HepG2 (cell line): ENCODE measurements around the gene SUOX. TPM values are rescaled to one million over a fixed set of nuclear protein-coding genes. Genes with fewer than 3 reads are reported as not detected.

ENCODE experiments used
- ATAC-seq: fragments of 200-7000 bp; cut with Tn5 transposase; 3 replicates; pipeline ENCODE4 v1.9.1; 2020; ENCODE audit warnings: mild to moderate bottlenecking, moderate library complexity
- BruUV-seq: library from RNA; stranded (reverse); fragments of 400-500 nt; replicated peaks from 2 replicates; lab custom pipeline; 2021; lab: Mats Ljungman, UMichigan
- CTCF ChIA-PET: fragments of 300-600 bp; formaldehyde crosslinking; extraction: SDS; loops from one replicate; lab custom pipeline; 2021; ENCODE audit warnings: low total read pairs, inconsistent platforms, low intra/inter-chr PET ratio; lab: Yijun Ruan, JAX
- POLR2A ChIA-PET: fragments of 350-600 bp; sonication (Branson Sonifier 250); formaldehyde crosslinking; loops from one replicate; lab custom pipeline; 2020; ENCODE audit warnings: antibody characterized with exemption, inconsistent platforms; lab: Yijun Ruan, JAX
- DNase-seq: peaks from one replicate; pipeline ENCODE4 v3.0.0-alpha.2; 2015; ENCODE audit warnings: low spot score
- FAIRE-seq: peaks from 3 replicates; lab custom pipeline; 2011; peaks lifted over from hg19 to GRCh38; lab: Jason Lieb, UNC
- H2AFZ ChIP-seq: one replicate; pipeline ENCODE4 v1.6.1; 2011; ENCODE audit warnings: low read length, inconsistent platforms
- H3K27ac ChIP-seq: fragments of 300-600 bp; 3 replicates; pipeline ENCODE4 v1.8.0; 2011; ENCODE audit warnings: mixed run types, mild to moderate bottlenecking, mixed read lengths, low read length, inconsistent platforms; ENCODE audit not compliant: insufficient read depth; ENCODE audit errors: extremely low read length
- H3K27me3 ChIP-seq, 2 experiments: fragments of 200-600 bp in 1 of 2; 2 replicates in 1 of 2; 3 replicates in 1 of 2; pipeline versions ENCODE4 v1.6.0 to v1.8.0; 2011; ENCODE audit warnings: low read length in 2 of 2, mild to moderate bottlenecking in 2 of 2, moderate library complexity in 2 of 2, inconsistent platforms in 1 of 2; ENCODE audit not compliant: insufficient read depth in 2 of 2, control insufficient read depth in 1 of 2
- H3K36me3 ChIP-seq, 2 experiments: fragments of 200-600 bp in 1 of 2; replicated peaks in 1 of 2; 2 replicates in 1 of 2; 3 replicates in 1 of 2; pipeline versions ENCODE4 v1.5.1 to v1.8.0; 2011; ENCODE audit warnings: low read length in 2 of 2, inconsistent platforms in 1 of 2; ENCODE audit not compliant: insufficient read depth in 2 of 2, control insufficient read depth in 1 of 2
- H3K4me1 ChIP-seq: 2 replicates; pipeline ENCODE4 v1.5.1; 2012; ENCODE audit warnings: low read length, inconsistent platforms; ENCODE audit not compliant: insufficient read depth
- H3K4me2 ChIP-seq: 2 replicates; pipeline ENCODE4 v1.6.0; 2011; ENCODE audit warnings: low read depth, low read length, inconsistent platforms
- H3K4me3 ChIP-seq, 3 experiments: fragments of 200-600 bp in 1 of 3; sonication (generic), shearing (Covaris generic) in 1 of 3; replicated peaks in 1 of 3; 2 replicates each; pipeline ENCODE4 v1.5.1; 2011 to 2016; ENCODE audit warnings: low read length in 3 of 3, inconsistent platforms in 2 of 3, low read depth in 2 of 3, mild to moderate bottlenecking in 2 of 3, control low read depth in 1 of 3, mixed read lengths in 1 of 3; ENCODE audit not compliant: insufficient read depth in 1 of 3
- H3K79me2 ChIP-seq: one replicate; pipeline ENCODE4 v1.6.1; 2011; ENCODE audit warnings: low read length, inconsistent platforms; ENCODE audit not compliant: insufficient read depth
- H3K9ac ChIP-seq: 2 replicates; pipeline ENCODE4 v1.6.0; 2011; ENCODE audit warnings: mild to moderate bottlenecking, low read depth, low read length, inconsistent platforms; ENCODE audit not compliant: insufficient read depth
- H3K9me3 ChIP-seq: 2 replicates; pipeline ENCODE4 v1.5.1; 2012; ENCODE audit warnings: mild to moderate bottlenecking, low read length
- H4K20me1 ChIP-seq: 2 replicates; pipeline ENCODE4 v1.6.0; 2011; ENCODE audit warnings: inconsistent platforms, mild to moderate bottlenecking, low read length, moderate library complexity; ENCODE audit not compliant: insufficient read depth
- BHLHE40 ChIP-seq: IDR thresholded peaks from 2 replicates; pipeline ENCODE4 v1.6.1; 2011; ENCODE audit warnings: low read length, improper control_type of control experiment
- CREB1 ChIP-seq, 2 experiments: fragments of 450-650 bp in 1 of 2; IDR thresholded peaks; 2 replicates each; pipeline ENCODE4 v1.6.1; 2016 to 2017; ENCODE audit warnings: control low read depth in 1 of 2, mild to moderate bottlenecking in 1 of 2, missing compliant biosample characterization in 1 of 2, missing genetic modification characterization in 1 of 2
- ETV6 ChIP-seq: sonication (generic); formaldehyde crosslinking; conservative IDR thresholded peaks from 2 replicates; pipeline ENCODE4 v1.4.0; 2020; ENCODE audit warnings: missing genetic modification reagents
- FOXA3 ChIP-seq: IDR thresholded peaks from 2 replicates; pipeline ENCODE4 v1.6.1; 2016; ENCODE audit warnings: missing genetic modification reagents, missing compliant biosample characterization
- KLF12 ChIP-seq: sonication (generic); formaldehyde crosslinking; IDR thresholded peaks from 2 replicates; pipeline ENCODE4 v1.4.0; 2020; ENCODE audit warnings: missing genetic modification reagents, borderline replicate concordance
- LCORL ChIP-seq, 2 experiments: fragments of 450-650 bp in 1 of 2; sonication (generic) in 1 of 2; formaldehyde crosslinking in 1 of 2; IDR thresholded peaks; 2 replicates each; pipeline versions ENCODE4 v1.5.0 to v1.6.1; 2017 to 2020; ENCODE audit warnings: antibody characterized with exemption in 1 of 2, missing genetic modification reagents in 1 of 2
- MAZ ChIP-seq, 2 experiments: sonication (generic) in 1 of 2; formaldehyde crosslinking in 1 of 2; IDR thresholded peaks; 2 replicates each; pipeline versions ENCODE4 v1.5.0 to v1.6.1; 2012 to 2020; ENCODE audit warnings: low read depth in 2 of 2, mild to moderate bottlenecking in 2 of 2, borderline replicate concordance in 1 of 2, improper control_type of control experiment in 1 of 2, low read length in 1 of 2, missing genetic modification reagents in 1 of 2, moderate library complexity in 1 of 2
- NFKB2 ChIP-seq: sonication (generic); formaldehyde crosslinking; IDR thresholded peaks from 2 replicates; pipeline ENCODE4 v1.4.0; 2020; ENCODE audit warnings: missing genetic modification reagents, borderline replicate concordance
- PLRG1 ChIP-seq: fragments of 450-650 bp; conservative IDR thresholded peaks from 2 replicates; pipeline ENCODE4 v1.6.1; 2016
- TBL1XR1 ChIP-seq: fragments of 150-350 bp; IDR thresholded peaks from 2 replicates; pipeline ENCODE4 v1.6.1; 2014; ENCODE audit warnings: borderline replicate concordance, low read length; ENCODE audit not compliant: partially characterized antibody
- TBP ChIP-seq: sonication (generic); formaldehyde crosslinking; IDR thresholded peaks from 2 replicates; pipeline ENCODE4 v1.5.0; 2020; ENCODE audit warnings: missing genetic modification reagents
- TSC22D2 ChIP-seq: sonication (generic); formaldehyde crosslinking; IDR thresholded peaks from 2 replicates; pipeline ENCODE4 v1.5.1; 2020; ENCODE audit warnings: missing genetic modification reagents, mild to moderate bottlenecking, borderline replicate concordance
- ZBTB38 ChIP-seq: sonication (generic); formaldehyde crosslinking; IDR thresholded peaks from 2 replicates; pipeline ENCODE4 v1.5.1; 2020; ENCODE audit warnings: mild to moderate bottlenecking, missing genetic modification reagents
- ZNF451 ChIP-seq: sonication (generic); formaldehyde crosslinking; IDR thresholded peaks from 2 replicates; pipeline ENCODE4 v1.5.0; 2020; ENCODE audit warnings: mild to moderate bottlenecking, missing genetic modification reagents
- ZNF530 ChIP-seq: sonication (generic); formaldehyde crosslinking; IDR thresholded peaks from 2 replicates; pipeline ENCODE4 v1.5.0; 2020; ENCODE audit warnings: low read depth, mild to moderate bottlenecking, missing genetic modification reagents
- ZNF614 ChIP-seq: IDR thresholded peaks from 2 replicates; pipeline ENCODE4 v1.6.1; 2018; ENCODE audit warnings: missing biosample characterization, missing genetic modification reagents, inconsistent platforms, borderline replicate concordance
- ZNF639 ChIP-seq: conservative IDR thresholded peaks from 2 replicates; pipeline ENCODE4 v1.6.1; 2018; ENCODE audit warnings: missing genetic modification reagents
- ZNF7 ChIP-seq: IDR thresholded peaks from 2 replicates; pipeline ENCODE4 v1.6.1; 2016; ENCODE audit warnings: missing biosample characterization, missing genetic modification reagents
- ZNF770 ChIP-seq: sonication (generic); formaldehyde crosslinking; IDR thresholded peaks from 2 replicates; pipeline ENCODE4 v1.5.0; 2020; ENCODE audit warnings: mild to moderate bottlenecking, missing genetic modification reagents
- ZNF878 ChIP-seq: sonication (generic); formaldehyde crosslinking; IDR thresholded peaks from 2 replicates; pipeline ENCODE4 v1.8.1; 2023; ENCODE audit warnings: mild to moderate bottlenecking, missing genetic modification reagents, moderate library complexity
- WGBS: methylation state at CpG from one replicate; pipeline ENCODE4 v1.1.6; 2017; ENCODE audit warnings: low lambda C conversion rate; 5-methylcytosine and 5-hydroxymethylcytosine counted together
- in situ Hi-C: cut with HindIII; loops from 2 replicates; pipeline ENCODE4 v1.10.0; 2017; ENCODE audit warnings: low pct_unique_long_range_greater_than_20kb; ENCODE audit not compliant: extremely low pct_ligation_motif_present
- intact Hi-C: fragments of 100-400 bp; cut with micrococcal nuclease; formaldehyde crosslinking; loops from one replicate; pipeline ENCODE4 v1.10.0; 2022; ENCODE audit not compliant: unreplicated experiment
- polyA plus RNA-seq, 8 experiments: library from polyadenylated mRNA; depleted of rRNA in 3 of 8; stranded (reverse) in 7 of 8; unstranded in 1 of 8; fragments of >200 nt; fragmentation: Illumina TruSeq in 4 of 8; extraction: Trizol in 4 of 8; gene quantifications; 2 replicates each; pipeline versions ENCODE4 v1.2.1 to v1.2.3, GENCODE V29; 2011 to 2016; ENCODE audit warnings: low read depth in 4 of 8, missing spikeins in 1 of 8, mixed read lengths in 1 of 8; ENCODE audit not compliant: insufficient read depth in 1 of 8
- total RNA-seq, 5 experiments: library from RNA; depleted of rRNA; stranded (reverse); fragments of >200 nt; fragmentation: Illumina TruSeq; extraction: Trizol; gene quantifications; 2 replicates each; pipeline ENCODE4 v1.2.3, GENCODE V29; 2016; ENCODE audit warnings: low read depth in 1 of 5

SUOX gene
- total and polyA plus RNA-seq, 2 of the 13 experiments (the other 11 are each of a cell fraction or from before 2014, with no cell fraction given), result 23.9 to 25.9 TPM

GRCh38 chr12:55973599-55974307 is 23.3 kb upstream of the SUOX start, which contains the start of gene RAB5B:
Gene RAB5B (plus strand): TSS chr12:55974078. CDS start chr12:55986961, 12,883 bp downstream.
- Histone ChIP-seq H3K9ac (peak within 1 kb of the TSS; percentile 94), H3K4me2 (peak within 1 kb of the TSS; percentile 86), H3K4me3 (peak within 1 kb of the TSS; percentile 90 to 99 (median 96)), H3K4me1 (peaks cover 44% of the 10 kb centered on the region), H2AFZ (no peak within 1 kb of the TSS), H3K27me3 (no peaks in the 10 kb centered on the region), H3K79me2 (peaks cover 31% of the 10 kb centered on the region), H3K27ac (peak within 1 kb of the TSS; percentile 82), H3K9me3 (no peaks in the 10 kb centered on the region), H3K36me3 (peaks cover 2 to 16% of the 10 kb centered on the region in 2 experiments; a peak in 4 of 5 replicates), H4K20me1 (no peaks in the 10 kb centered on the region)
- BruUV-seq, result no TSS peak
- CTCF ChIA-PET, result interaction anchor here (1.5 kb wide), 1 partner anchor 18 kb away, joined by 4 read pairs; no protein-coding TSS in a partner anchor
- in situ Hi-C loops, result loop anchor here (10.0 kb wide), 1 partner anchor 61 kb away; no protein-coding TSS in a partner anchor
- WGBS, result 0% methylated on average over 19 of the region's 39 CpGs
- DNase-seq, result peak; percentile 100
- POLR2A ChIA-PET, result interaction anchor here (0.6 to 3.2 kb wide), 39 partner anchors 10 to 387 kb away, joined by 3 to 60 read pairs (median 6); partner anchors contain the start of genes BLOC1S1, CD63, DNAJC14 and ERBB3
- intact Hi-C loops, result no loop called here
- ATAC-seq, result peak; percentile 95
- FAIRE-seq, result peak; percentile 100
- TF ChIP-seq ETV6 (peak; percentile 84), CREB1 (IDR thresholded peaks at IDR 0.05) (peak; percentile 96), CREB1 (CRISPR knock-in tag; IDR thresholded peaks at IDR 0.05) (peak; percentile 98), FOXA3 (CRISPR knock-in tag) (peak; percentile 59), ZNF639 (CRISPR knock-in tag) (no peak), TBL1XR1 (peak; percentile 18), ZNF878 (0 out of 2 replicates have a peak, but pooled peaks have one; percentile 79), NFKB2 (CRISPR knock-in tag) (peak; percentile 68; the same call in 1 of the 2 replicates), LCORL (IDR thresholded peaks at IDR 0.05) (no peak), LCORL (CRISPR knock-in tag; IDR thresholded peaks at IDR 0.05) (0 out of 2 replicates have a peak, but pooled peaks have one; percentile 26), ZNF530 (CRISPR knock-in tag) (no peak), PLRG1 (no peak), MAZ (IDR thresholded peaks at IDR 0.05; ENCODE audit: borderline replicate concordance, low read depth, low read length) (peak; percentile 67), MAZ (CRISPR knock-in tag; IDR thresholded peaks at IDR 0.05; ENCODE audit: low read depth) (peak; percentile 48; the same call in 1 of the 2 replicates), ZNF7 (CRISPR knock-in tag) (peak; percentile 31; the same call in 1 of the 2 replicates), KLF12 (CRISPR knock-in tag) (peak; percentile 84), ZNF770 (CRISPR knock-in tag) (peak; percentile 48; the same call in 1 of the 2 replicates), BHLHE40 (no peak), ZNF451 (CRISPR knock-in tag) (0 out of 2 replicates have a peak, but pooled peaks have one; percentile 26), TSC22D2 (CRISPR knock-in tag) (no peak), TBP (CRISPR knock-in tag) (no peak), ZBTB38 (CRISPR knock-in tag) (peak; percentile 19; the same call in 1 of the 2 replicates), ZNF614 (no peak)
